HL-60 (cell line): ENCODE results near the gene TRIM72.

Experiments used
- CTCF ChIP-seq: IDR thresholded peaks from one replicate; pipeline ENCODE4 v1.5.1; 2011; ENCODE audit warnings: low read length, control low read depth, inconsistent platforms; ENCODE audit not compliant: insufficient read depth
- GABPA ChIP-seq: IDR thresholded peaks from 2 replicates; pipeline ENCODE4 v1.6.1; 2012; ENCODE audit warnings: low read depth
- REST ChIP-seq: IDR thresholded peaks from 2 replicates; pipeline ENCODE4 v1.6.1; 2012; ENCODE audit warnings: low read depth; ENCODE audit not compliant: insufficient replicate concordance

- no peak for TF ChIP-seq CTCF
- TF ChIP-seq REST, result no peak
- TF ChIP-seq GABPA, result no peak
These were observed 42.5 kb downstream of the TRIM72 start for GRCh38 chr16:31256466-31256865.
